ENCODE data around the gene SLC31A2. TPM values are rescaled to one million over a fixed set of nuclear protein-coding genes. Genes with fewer than 3 reads are reported as not detected.

Gene SLC31A2
- total and polyA plus RNA-seq, 7 donors, result 10.0 to 35.4 (median 16.4) TPM

- 37 to 64% (median 43%) methylated on average over 2 of the region's 2 CpGs for WGBS, 3 donors
- Histone ChIP-seq H3K27ac (peak overlapping the region; percentile 79), H3K27me3 (ENCODE audit: insufficient read depth in 3 of 3, low read length in 2 of 3) (no peaks in the 10 kb centered on the region), H3K9me3 (no peaks in the 10 kb centered on the region), H3K36me3 (ENCODE audit: insufficient read depth in 1 of 2, low read depth in 1 of 2) (peaks cover 0 to 29% of the 10 kb centered on the region in 2 donors), H3K4me3 (no peak overlapping the region), H3K4me1 (peaks cover 18% of the 10 kb centered on the region)
- ATAC-seq, result no peak
- TF ChIP-seq CTCF (IDR thresholded peaks at IDR 0.05), result no peak
- intact Hi-C loops (cut with DNase I), result loop anchor here in 1 of 2 donors (10.0 kb wide), 1 partner anchor 250 kb away; the partner anchor contains the start of gene ALAD
- no peak for DNase-seq
Measured at GRCh38 chr9:113154946-113155345, 4.1 kb downstream of the SLC31A2 start.

GRCh38 chr9:113155911-113156588 lies 5.2 kb downstream of the SLC31A2 start:
- no peak for TF ChIP-seq CTCF (IDR thresholded peaks at IDR 0.05)
- DNase-seq, result no peak
- Histone ChIP-seq H3K27me3 (ENCODE audit: insufficient read depth in 3 of 3, low read length in 2 of 3) (no peaks in the 10 kb centered on the region), H3K27ac (peak overlapping the region; percentile 4), H3K4me3 (no peak overlapping the region), H3K9me3 (no peaks in the 10 kb centered on the region), H3K36me3 (ENCODE audit: insufficient read depth in 1 of 2, low read depth in 1 of 2) (peaks cover under 1 to 40% of the 10 kb centered on the region in 2 donors), H3K4me1 (peaks cover 18% of the 10 kb centered on the region)
- no peak for ATAC-seq
- 45 to 52% (median 52%) methylated on average over 7 of the region's 7 CpGs for WGBS, 3 donors
- intact Hi-C loops (cut with DNase I), result loop anchor here in 1 of 2 donors (10.0 kb wide), 1 partner anchor 249 kb away; the partner anchor contains the start of gene ALAD

- no peak for TF ChIP-seq CTCF (IDR thresholded peaks at IDR 0.05)
- no peak overlapping the region for H3K4me3 ChIP-seq
- no peaks in the 10 kb centered on the region for H3K27me3 ChIP-seq (ENCODE audit: insufficient read depth in 3 of 3, low read length in 2 of 3)
- 61 to 75% (median 70%) methylated on average over 1 of the region's 1 CpG for WGBS, 3 donors
- H3K27ac ChIP-seq, result no peak overlapping the region
- peaks cover 6 to 48% of the 10 kb centered on the region in 2 donors for H3K36me3 ChIP-seq (ENCODE audit: insufficient read depth in 1 of 2, low read depth in 1 of 2)
- H3K4me1 ChIP-seq, result peaks cover 17% of the 10 kb centered on the region
- intact Hi-C loops (cut with DNase I), result loop anchor here in 1 of 2 donors (10.0 kb wide), 1 partner anchor 248 kb away; the partner anchor contains the start of gene ALAD
- no peaks in the 10 kb centered on the region for H3K9me3 ChIP-seq
- ATAC-seq (no peak), DNase-seq (no peak)
Measured at GRCh38 chr9:113156880-113157279, 6.1 kb downstream of the SLC31A2 start.

- ATAC-seq (no peak), DNase-seq (no peak)
- Histone ChIP-seq H3K36me3 (ENCODE audit: insufficient read depth in 1 of 2, low read depth in 1 of 2) (peaks cover 11 to 64% of the 10 kb centered on the region in 2 donors), H3K27ac (no peak overlapping the region), H3K9me3 (no peaks in the 10 kb centered on the region), H3K4me1 (peaks cover 7% of the 10 kb centered on the region), H3K27me3 (ENCODE audit: insufficient read depth in 3 of 3, low read length in 2 of 3) (no peaks in the 10 kb centered on the region), H3K4me3 (no peak overlapping the region)
- no peak for TF ChIP-seq CTCF (IDR thresholded peaks at IDR 0.05)
- 72 to 82% (median 80%) methylated on average over 5 of the region's 5 CpGs for WGBS, 3 donors
- intact Hi-C loops (cut with DNase I), result loop anchor here in 1 of 2 donors (10.0 kb wide), 1 partner anchor 246 kb away; the partner anchor contains the start of gene ALAD
Measured at GRCh38 chr9:113158446-113158845, 7.6 kb downstream of the SLC31A2 start.

Data from psoas muscle (tissue), 8 donors.